PC-9 (cell line): ENCODE measurements around the gene SLAMF1. TPM values are rescaled to one million over a fixed set of nuclear protein-coding genes. Genes with fewer than 3 reads are reported as not detected.
"Not testable (repeated sequence)": the region's sequence is repeated elsewhere in the genome, so short reads cannot be mapped to it uniquely, and the experiment has no call there.

Experiments used
- BruUV-seq: library from RNA; stranded (reverse); fragments of 400-500 nt; replicated peaks from 2 replicates; lab custom pipeline; 2021; lab: Mats Ljungman, UMichigan
- CTCF ChIA-PET: fragments of 300-600 bp; sonication (Branson Sonifier 250); formaldehyde crosslinking; loops from one replicate; lab custom pipeline; 2022; ENCODE audit warnings: antibody characterized with exemption; lab: Charles Lee
- POLR2A ChIA-PET: fragments of 300-600 bp; sonication (Branson Sonifier 250); formaldehyde crosslinking; loops from one replicate; lab custom pipeline; 2022; ENCODE audit warnings: antibody characterized with exemption; ENCODE audit not compliant: unreplicated experiment; lab: Charles Lee
- DNase-seq, 2 experiments: peaks; one replicate each; pipeline versions ENCODE4 v3.0.0 to v3.0.0-alpha.2; 2015 to 2022; ENCODE audit warnings: mixed read lengths in 1 of 2
- H2AFZ ChIP-seq: fragments of 200-600 bp; sonication (generic); 2 replicates; pipeline ENCODE4 v1.8.1; 2017; ENCODE audit warnings: antibody characterized with exemption
- H3F3A ChIP-seq: fragments of 200-600 bp; sonication (generic); 2 replicates; pipeline ENCODE4 v1.8.1; 2017; ENCODE audit warnings: antibody characterized with exemption, mild to moderate bottlenecking, low read depth; ENCODE audit not compliant: insufficient read depth
- H3K27ac ChIP-seq: fragments of 200-600 bp; sonication (generic); 2 replicates; pipeline ENCODE4 v1.6.1; 2016; ENCODE audit warnings: mixed run types
- H3K27me3 ChIP-seq: fragments of 200-600 bp; sonication (generic); 2 replicates; pipeline ENCODE4 v1.6.1; 2016; ENCODE audit warnings: low read depth, mixed run types; ENCODE audit not compliant: insufficient read depth
- H3K36me3 ChIP-seq: fragments of 200-600 bp; sonication (generic); 2 replicates; pipeline ENCODE4 v1.6.1; 2016; ENCODE audit warnings: low read depth, mixed run types
- H3K4me1 ChIP-seq: fragments of 200-600 bp; sonication (generic); replicated peaks from 2 replicates; pipeline ENCODE4 v1.6.1; 2016; ENCODE audit warnings: mixed run types; ENCODE audit not compliant: insufficient read depth
- H3K4me2 ChIP-seq: fragments of 200-600 bp; sonication (generic); 2 replicates; pipeline ENCODE4 v1.6.1; 2017; ENCODE audit warnings: mixed run types
- H3K4me3 ChIP-seq: fragments of 200-600 bp; sonication (generic); 2 replicates; pipeline ENCODE4 v1.6.1; 2016; ENCODE audit warnings: mixed run types
- H3K79me2 ChIP-seq: fragments of 200-600 bp; sonication (generic); 2 replicates; pipeline ENCODE4 v1.6.1; 2017; ENCODE audit warnings: low read depth, mixed run types
- H3K9me2 ChIP-seq: fragments of 200-600 bp; sonication (generic); 2 replicates; pipeline ENCODE4 v1.8.1; 2017; ENCODE audit warnings: mild to moderate bottlenecking; ENCODE audit not compliant: insufficient read depth
- H3K9me3 ChIP-seq: fragments of 200-600 bp; sonication (generic); 2 replicates; pipeline ENCODE4 v1.8.1; 2016; ENCODE audit warnings: low read depth; ENCODE audit not compliant: insufficient read depth
- H4K20me1 ChIP-seq: fragments of 200-600 bp; sonication (generic); 2 replicates; pipeline ENCODE4 v1.8.1; 2017; ENCODE audit not compliant: insufficient read depth
- EZH2 ChIP-seq: fragments of 200-600 bp; sonication (generic); IDR thresholded peaks from 2 replicates; pipeline ENCODE4 v1.8.0; 2017; ENCODE audit warnings: antibody characterized with exemption, low read depth
- intact Hi-C: fragments of 100-400 bp; cut with micrococcal nuclease; formaldehyde crosslinking; loops from one replicate; pipeline ENCODE4 v1.10.0; 2022; ENCODE audit not compliant: unreplicated experiment
- total RNA-seq: library from RNA; stranded (reverse); gene quantifications from 2 replicates; pipeline ENCODE4 v1.2.3, GENCODE V29; 2021
- TF ChIP-seq, protein P1 (sequence below): fragments of 200-600 bp; sonication (generic); conservative IDR thresholded peaks from 2 replicates; pipeline ENCODE4 v1.6.1; 2017; ENCODE audit warnings: mixed run types, antibody characterized with exemption, mild to moderate bottlenecking, moderate library complexity

Gene SLAMF1
- total RNA-seq, 1 experiment from 2014 or later: not detected

DNA sequence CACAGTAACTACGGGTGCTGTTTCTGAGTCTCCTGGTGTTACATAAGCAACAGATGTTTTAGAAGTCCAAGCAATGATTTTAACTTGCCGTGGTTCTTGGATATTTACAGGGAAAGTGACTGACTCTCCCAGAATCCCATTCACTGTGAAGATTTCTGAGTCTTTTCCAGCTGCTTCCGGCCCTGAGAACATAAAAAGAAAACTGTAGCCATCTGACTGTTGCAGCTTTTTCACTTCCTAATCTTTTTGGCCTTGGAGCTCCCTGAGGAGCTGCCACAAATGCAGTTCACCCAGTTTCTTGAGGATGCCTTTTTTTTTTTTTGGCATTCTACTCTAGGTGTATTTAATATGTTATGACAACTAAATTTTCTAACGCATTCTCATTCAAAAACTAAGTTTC lies 81.3 kb downstream of the SLAMF1 start:
- H3K9me3 ChIP-seq: no peaks in the 10 kb centered on the region
- DNase-seq: no peak
- no peak overlapping the region for H3K27ac ChIP-seq
- no peaks in the 10 kb centered on the region for H3K4me1 ChIP-seq
- TF ChIP-seq, protein P1, sequence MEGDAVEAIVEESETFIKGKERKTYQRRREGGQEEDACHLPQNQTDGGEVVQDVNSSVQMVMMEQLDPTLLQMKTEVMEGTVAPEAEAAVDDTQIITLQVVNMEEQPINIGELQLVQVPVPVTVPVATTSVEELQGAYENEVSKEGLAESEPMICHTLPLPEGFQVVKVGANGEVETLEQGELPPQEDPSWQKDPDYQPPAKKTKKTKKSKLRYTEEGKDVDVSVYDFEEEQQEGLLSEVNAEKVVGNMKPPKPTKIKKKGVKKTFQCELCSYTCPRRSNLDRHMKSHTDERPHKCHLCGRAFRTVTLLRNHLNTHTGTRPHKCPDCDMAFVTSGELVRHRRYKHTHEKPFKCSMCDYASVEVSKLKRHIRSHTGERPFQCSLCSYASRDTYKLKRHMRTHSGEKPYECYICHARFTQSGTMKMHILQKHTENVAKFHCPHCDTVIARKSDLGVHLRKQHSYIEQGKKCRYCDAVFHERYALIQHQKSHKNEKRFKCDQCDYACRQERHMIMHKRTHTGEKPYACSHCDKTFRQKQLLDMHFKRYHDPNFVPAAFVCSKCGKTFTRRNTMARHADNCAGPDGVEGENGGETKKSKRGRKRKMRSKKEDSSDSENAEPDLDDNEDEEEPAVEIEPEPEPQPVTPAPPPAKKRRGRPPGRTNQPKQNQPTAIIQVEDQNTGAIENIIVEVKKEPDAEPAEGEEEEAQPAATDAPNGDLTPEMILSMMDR: no peak
- TF ChIP-seq EZH2: no peak
- POLR2A ChIA-PET: no interaction called here
- H4K20me1 ChIP-seq: no peaks in the 10 kb centered on the region
- H3K36me3 ChIP-seq: no peaks in the 10 kb centered on the region
- no peak overlapping the region for H3K4me3 ChIP-seq
- H3K27me3 ChIP-seq: peaks cover 51% of the 10 kb centered on the region
- intact Hi-C loops: no loop called here
- peak overlapping the region; percentile 63; the same call in 1 of the 2 replicates for H2AFZ ChIP-seq
- BruUV-seq: no TSS peak
- H3K9me2 ChIP-seq: no peaks in the 10 kb centered on the region
- no peaks in the 10 kb centered on the region for H3K79me2 ChIP-seq
- CTCF ChIA-PET: no interaction called here
- no peaks in the 10 kb centered on the region for H3F3A ChIP-seq
- no peak overlapping the region; the same call in 1 of the 2 replicates for H3K4me2 ChIP-seq

DNA sequence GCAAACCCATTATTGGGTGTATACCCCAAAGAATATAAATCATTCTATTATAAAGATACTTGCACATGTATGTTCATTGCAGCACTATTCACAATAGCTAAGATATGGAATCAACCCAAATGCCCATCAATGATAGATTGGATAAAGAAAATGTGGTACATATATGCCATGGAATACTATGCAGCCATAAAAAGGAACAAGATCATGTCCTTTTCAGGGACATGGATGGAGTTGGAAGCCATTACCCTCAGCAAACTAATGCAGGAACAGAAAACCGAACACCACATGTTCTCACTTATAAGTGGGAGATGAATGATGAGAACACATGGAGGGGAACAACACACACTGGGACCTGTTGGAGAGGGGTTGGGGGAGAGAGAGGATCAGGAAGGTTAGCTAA lies 83.6 kb downstream of the SLAMF1 start:
- BruUV-seq, POLR2A ChIA-PET, H3K27ac ChIP-seq, H3K9me2 ChIP-seq, H3K4me2 ChIP-seq, DNase-seq, H4K20me1 ChIP-seq, H3K4me1 ChIP-seq, CTCF ChIA-PET, H3K9me3 ChIP-seq, H2AFZ ChIP-seq, H3F3A ChIP-seq, H3K4me3 ChIP-seq, H3K79me2 ChIP-seq, H3K36me3 ChIP-seq, intact Hi-C loops: not testable (repeated sequence)
- peaks cover 44% of the 10 kb centered on the region for H3K27me3 ChIP-seq

DNA sequence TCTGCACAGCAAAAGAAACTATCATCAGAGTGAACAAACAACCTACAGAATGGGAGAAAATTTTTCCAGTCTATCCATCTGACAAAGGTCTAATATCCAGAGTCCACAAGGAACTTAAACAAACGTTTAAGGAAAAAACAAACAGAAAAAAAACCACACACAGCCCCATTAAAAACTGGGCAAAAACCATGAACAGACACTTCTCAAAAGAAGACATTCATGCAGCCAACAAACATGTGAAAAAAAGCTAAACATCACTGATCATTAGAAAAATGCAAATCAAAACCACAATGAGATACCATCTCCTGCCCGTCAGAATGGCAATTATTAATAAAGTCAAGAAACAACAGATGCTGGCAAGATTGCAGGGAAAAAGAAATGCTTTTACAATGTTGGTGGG lies 84.1 kb downstream of the SLAMF1 start:
- H3K36me3 ChIP-seq, H3K79me2 ChIP-seq, DNase-seq, H3K9me3 ChIP-seq, H3K4me2 ChIP-seq, POLR2A ChIA-PET, BruUV-seq, H2AFZ ChIP-seq, H3K4me3 ChIP-seq, H3K4me1 ChIP-seq, H3K9me2 ChIP-seq, H3K27ac ChIP-seq, CTCF ChIA-PET, H3F3A ChIP-seq, intact Hi-C loops, H4K20me1 ChIP-seq: not testable (repeated sequence)
- H3K27me3 ChIP-seq: peaks cover 43% of the 10 kb centered on the region

DNA sequence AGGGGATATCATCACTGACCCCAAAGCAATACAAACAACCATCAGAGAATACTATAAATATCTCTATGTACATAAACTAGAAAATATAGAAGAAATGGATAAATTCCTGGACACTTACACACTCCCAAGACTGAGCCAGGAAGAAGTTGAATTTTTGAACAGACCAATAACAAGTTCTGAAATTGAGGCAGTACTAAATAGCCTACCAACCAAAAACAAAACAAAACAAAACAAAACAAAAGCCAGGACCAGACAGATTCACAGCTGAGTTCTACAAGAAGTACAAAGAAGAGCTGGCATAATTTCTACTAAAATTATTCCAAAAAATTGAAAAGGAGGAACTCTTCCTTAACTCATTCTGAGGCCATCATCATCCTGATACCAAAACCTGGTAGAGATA lies 86.0 kb downstream of the SLAMF1 start:
- Histone ChIP-seq H4K20me1 (no peaks in the 10 kb centered on the region), H3F3A (no peaks in the 10 kb centered on the region), H3K9me3 (no peaks in the 10 kb centered on the region), H3K4me3 (no peak overlapping the region), H3K36me3 (no peaks in the 10 kb centered on the region), H3K27me3 (peaks cover 28% of the 10 kb centered on the region), H3K9me2 (no peaks in the 10 kb centered on the region), H3K4me2 (no peak overlapping the region), H3K4me1 (no peaks in the 10 kb centered on the region), H2AFZ (no peak overlapping the region), H3K79me2 (no peaks in the 10 kb centered on the region), H3K27ac (no peak overlapping the region)
- BruUV-seq: no TSS peak
- POLR2A ChIA-PET: no interaction called here
- intact Hi-C loops: no loop called here
- no peak for TF ChIP-seq EZH2
- TF ChIP-seq, protein P1: no peak
- no peak for DNase-seq
- CTCF ChIA-PET: no interaction called here
